NCI-H82 (cell line): Measurements from ENCODE around the gene GSTA4.
A peak's percentile ranks its signal among the peaks of the same experiment; 100 is the strongest.
"Not testable (repeated sequence)": the region's sequence is repeated elsewhere in the genome, so short reads cannot be mapped to it uniquely, and the experiment has no call there.

Experiments used
- DNase-seq: peaks from one replicate; lab custom pipeline; 2025; lab: John Stamatoyannopoulos, UW

The GSTA4 gene

DNA sequence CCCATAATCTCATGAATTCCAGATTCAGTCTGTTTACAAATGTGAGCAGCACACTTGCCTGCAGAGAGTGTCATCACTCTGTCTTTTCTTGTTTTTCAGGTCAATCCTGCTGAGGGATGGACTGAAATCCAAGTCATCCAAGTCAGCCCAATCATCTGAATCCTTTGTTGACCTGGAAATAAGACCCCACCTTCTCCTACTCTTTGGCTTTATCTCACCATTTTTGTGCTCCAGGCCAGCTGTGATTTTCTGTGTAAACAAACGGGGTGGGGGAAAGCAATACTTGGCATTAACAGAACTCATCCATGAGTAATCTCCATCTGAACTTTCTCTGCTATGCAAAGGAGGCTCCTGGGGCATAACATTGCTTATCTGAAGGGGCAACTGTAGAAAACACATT, 16.9 kb upstream of the GSTA4 start:
- no peak for DNase-seq

DNA sequence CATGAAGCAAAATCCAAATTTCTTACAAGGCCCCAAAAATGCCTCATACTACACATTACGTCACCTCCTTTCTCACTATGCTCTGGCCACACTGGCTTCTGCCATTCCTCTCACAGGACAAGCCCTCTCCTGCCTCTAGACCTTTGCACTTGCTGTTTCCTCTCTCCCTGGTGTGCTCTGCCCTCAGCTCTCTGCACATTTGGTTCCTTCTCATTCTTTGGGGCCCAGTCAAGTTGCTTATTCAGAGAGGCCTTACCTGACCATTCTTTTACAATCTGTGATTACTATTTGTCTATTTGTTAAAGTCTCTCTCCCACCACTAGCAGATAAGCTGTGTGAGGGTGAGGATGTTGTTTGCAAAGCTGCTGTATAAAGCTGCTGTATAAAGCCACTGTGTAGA, 15.4 kb upstream of the GSTA4 start:
- no peak for DNase-seq

DNA sequence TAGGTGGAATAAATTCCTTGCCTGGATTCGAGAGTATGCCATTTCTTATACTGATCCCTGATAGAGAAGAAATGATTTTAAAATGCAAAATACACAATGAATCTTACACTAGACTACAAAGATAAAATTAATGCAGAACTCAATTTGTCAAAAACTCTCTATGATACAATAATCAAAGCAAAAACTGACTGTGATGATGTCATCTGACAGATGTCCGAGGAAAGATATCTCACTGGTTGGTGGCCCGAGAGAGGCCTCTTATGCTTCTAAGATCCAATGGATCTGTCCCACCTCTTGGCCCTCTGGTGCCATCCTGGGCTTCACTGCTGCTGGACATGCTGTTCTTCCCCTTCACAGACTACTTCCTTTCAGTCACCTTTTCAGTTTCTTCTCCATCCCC, 14.4 kb upstream of the GSTA4 start:
- no peak for DNase-seq

DNA sequence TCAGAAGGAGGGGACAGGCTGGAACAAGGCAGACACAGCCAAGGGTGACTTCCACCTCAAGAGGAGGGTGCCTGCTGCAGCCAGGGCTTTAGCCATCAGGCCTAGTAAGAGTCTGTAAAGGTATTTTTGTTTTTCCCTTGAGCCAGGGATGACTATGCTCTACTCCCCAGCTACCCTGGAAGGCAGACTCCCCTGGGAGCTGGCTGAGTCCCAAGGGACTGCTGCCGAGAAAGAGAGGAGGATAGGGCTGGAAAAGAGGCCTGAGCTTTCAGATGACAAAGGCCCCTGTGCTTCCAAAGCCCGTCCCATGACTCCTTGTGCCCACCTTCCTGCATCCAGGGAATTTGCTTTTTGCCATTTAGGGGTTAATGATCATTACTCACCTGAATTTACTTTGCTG, 14.0 kb upstream of the GSTA4 start:
- DNase-seq, result peak; percentile 19

DNA sequence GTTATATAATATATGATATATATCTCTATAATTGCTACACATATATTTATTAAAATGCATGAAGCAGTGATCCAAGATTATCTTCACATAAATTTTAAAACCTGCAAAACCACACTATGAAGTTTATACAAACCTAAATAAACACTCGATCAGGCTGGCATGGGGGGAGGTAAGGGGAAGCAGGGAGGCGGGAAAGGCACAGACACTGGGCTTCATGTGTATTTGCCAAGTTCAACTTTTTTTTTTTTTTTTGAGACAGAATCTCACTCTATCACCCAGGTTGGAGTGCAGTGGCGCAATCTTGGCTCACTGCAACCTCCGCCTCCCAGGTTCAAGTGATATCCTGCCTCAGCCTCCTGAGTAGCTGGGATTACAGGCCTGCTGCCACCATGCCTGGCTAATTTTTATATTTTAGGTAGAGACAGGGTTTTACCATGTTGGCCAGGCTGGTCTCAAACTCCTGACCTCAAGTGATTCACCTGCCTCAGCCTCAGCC, 13.2 kb upstream of the GSTA4 start:
- DNase-seq, result not testable (repeated sequence)

DNA sequence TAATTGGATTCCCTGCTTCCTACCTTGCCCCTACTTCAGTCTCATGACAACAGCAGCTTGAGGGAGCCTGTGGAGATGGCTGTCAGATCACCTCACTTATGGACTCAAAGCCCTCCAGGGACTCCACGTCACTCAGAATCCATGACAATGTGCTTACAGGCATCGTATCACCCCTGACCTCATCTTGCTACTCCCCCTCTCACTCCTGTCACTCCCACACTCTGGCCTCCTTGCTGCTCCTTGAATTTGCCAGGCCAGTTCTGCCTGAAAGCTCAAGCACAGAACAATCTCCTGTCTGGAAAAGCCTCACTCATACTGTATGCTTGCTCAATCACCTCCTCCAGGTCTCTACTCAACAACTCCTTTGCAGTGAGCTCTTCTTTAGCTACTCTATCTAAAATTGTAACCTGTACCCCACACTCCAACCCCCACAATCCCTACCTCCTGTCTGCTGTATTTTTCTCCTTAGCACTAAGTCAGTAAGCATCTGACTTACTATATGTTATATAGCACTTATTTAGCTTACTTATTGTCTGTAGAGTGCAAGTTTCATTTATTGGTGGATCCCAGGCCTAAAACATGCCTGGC, 10.7 kb upstream of the GSTA4 start:
- no peak for DNase-seq

DNA sequence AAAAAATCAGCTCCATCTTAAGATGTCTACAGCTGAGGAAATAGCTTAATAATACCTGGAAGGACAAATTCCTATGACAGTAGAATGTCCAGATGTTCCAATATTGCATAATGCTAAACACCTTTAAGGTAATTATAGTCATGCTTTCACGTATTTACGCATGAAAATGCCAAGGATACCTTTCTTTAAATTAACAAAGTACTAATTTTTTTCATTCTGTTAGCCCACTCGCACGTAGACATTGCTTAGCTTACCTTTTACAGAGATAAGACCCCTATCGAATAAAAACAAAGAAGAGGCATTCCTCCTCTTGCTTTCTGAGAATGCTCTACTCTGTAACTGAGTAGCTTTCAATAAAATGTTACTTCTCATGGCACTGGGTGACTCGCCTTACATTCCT, 4.4 kb upstream of the GSTA4 start:
- DNase-seq, result no peak

DNA sequence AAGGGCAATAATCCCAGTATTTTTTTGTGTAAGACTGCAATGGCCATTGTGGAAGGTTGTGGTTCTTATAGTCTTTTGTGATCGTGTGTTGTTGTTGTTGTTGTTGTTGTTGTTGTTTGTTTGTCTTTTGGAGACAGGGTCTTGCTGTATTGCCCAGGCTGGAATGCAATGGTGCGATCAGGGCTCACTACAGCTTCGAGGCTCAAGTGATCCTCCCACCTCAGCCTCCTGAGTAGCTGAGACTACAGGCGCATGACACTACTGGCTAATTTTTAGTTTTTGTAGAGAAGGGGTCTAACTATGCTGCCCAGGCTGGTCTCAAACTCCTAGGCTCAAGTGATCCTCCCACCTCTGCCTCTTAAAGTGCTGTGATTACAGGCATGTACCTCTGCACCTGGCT, 3.5 kb upstream of the GSTA4 start:
- DNase-seq, result no peak

DNA sequence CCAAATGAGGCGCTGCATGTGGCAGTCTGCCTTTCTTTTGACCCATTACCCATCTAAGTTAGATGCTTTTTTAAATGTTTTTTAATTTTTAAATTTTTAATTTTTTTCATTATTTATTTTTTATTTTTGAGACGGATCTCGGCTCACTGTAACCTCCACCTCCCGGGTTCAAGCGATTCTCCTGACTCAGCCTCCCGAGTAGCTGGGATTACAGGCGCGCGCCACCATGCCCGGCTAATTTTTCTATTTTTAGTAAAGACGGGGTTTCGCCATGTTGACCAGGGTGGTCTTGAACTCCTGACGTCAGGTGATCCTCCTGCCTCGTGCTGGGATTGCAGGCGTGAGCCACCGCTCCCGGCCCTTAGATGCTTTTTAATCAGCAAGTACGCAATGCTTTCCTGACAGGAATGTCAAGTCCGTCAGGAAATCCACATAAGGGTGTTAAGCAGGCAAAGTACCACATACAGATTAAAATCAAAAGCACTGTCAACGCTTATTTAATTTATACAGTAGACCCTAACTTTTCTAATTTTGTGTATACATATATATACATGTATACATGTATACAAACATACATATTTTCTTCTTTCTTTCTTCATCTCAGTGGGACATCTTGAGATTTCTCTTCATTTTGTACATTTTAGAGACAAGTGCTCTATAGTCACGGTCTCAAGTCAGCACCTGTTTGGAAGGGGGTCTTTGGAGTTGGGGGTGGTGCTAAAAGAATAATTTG, 995 bp upstream of the GSTA4 start:
- peak; percentile 80 for DNase-seq

DNA sequence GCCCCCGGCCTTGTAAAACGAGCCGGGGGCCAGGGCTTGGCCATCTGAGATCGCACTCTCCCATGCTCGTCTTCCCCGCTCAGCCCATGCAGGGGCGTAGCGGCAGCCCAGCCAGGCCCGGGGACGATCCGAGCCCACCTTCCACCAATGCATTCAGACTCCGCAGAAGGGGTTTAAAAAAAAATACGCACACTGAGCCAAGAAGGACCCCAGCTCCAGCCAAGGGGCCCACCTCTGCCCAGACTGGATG, 320 bp downstream of the GSTA4 start:
- peak; percentile 88 for DNase-seq

DNA sequence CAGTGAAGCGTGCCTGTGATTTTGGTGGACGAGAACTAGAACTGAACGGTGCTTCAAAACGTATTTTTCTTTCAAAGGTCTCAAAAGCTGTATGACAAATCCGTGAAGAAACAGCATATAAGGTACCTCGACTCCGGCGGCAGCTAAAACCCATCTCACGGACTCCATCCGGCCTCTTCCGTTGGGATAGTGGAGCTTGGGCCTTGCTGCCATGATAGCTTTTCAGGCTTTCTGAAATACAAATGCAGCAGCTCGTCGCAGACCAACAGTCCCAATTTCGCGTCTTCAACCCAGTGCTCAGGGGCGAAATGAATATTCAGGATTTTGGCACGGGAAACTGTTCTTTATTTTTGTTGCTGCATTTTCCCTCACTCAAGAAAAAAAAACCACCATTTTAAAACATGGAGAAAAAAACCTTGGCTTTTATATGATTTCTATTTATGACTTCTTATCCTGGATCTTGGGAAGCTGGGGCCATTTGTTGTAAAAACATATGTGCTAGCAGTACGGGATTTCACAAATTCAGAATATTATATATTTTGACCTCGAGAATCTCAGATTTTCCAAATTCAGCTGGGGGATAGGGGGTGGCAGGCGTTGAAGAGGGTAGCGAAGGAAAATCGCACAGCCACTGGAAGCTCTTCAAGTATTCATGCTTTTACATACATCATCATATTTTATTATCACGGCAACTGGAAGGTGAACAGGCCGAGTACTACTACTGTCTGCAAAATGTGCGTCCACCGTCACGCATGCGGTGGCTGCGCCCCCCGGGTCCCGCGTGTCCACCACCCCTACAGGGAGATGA, 849 bp downstream of the GSTA4 start:
- peak; percentile 66 for DNase-seq

DNA sequence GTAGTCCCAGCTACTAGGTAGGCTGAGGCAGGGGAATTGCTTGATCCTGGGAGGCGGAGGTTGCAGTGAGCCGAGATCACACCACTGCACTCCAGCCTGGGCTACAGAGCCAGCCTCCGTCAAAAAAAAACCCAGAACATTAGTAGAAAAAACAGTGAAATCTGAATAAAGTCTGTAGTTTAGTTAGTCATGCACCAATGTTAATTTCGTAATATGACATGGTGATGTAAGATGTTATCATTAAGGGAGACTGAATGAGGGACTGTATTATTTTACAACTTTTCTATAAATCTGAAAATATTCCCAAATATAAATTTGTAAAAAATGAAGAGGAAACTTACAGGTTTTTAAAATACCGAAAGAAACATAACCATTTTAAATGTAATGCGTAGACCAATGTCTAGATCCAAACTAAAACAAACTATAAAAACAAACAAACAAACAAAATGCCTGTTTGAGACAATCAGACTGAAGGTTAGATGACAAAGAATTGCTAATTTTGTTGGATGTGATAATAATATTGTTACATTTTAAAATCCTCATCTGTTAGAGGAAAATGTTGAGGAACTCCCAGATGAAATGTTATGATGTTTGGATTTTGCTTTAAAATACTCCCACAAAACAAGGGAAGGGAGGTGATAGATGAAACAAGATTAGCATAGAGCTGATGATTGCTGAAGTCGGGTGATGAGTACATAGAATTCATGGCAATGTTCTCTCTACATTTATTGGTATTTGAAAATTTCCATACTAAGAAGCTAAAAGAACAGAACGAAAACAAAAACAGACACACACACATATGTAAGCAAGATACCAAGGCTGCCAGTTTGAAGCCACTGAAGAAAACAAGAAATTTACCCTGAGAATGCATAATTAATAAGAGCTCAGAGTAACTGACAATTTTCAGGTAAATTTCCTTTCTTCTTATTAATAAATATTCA, 1.8 kb downstream of the GSTA4 start:
- peak; percentile 24 for DNase-seq

DNA sequence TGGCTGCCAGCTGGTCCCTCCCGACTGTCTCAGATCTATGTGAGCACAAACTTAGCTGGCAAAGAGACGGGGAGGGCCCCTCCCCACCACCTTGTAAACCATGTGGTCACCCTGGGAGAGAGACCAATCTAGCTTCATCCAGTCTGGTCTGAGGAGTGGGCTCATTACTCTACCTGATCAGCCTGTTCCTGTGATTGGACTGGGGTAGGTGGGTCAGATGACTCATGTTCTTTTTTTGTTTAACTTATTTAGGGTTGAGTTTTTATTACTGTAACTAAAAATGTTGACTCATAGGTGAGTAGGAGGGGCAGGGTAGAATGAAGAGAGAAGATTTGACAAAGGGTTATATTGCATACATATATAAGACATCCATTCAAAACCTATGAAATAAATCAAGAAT, 4.7 kb downstream of the GSTA4 start:
- DNase-seq, result no peak

DNA sequence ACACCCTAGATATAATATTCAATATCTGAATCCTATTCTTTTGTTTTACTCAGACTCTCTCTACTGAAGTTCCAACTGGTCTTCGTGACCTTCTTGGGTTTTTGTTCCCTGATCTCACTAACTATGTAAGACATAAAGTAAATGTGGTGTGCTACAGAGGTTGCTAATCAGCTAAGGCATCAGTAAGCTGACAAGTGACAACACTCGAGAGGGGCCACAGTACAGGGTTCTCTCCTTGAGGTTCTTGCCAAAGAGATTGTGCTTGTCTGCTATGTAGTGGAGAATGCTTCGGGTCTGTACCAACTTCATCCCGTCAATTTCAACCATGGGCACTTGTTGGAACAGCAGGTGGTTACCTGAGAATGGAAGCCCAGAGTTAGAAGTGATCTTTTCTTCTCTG, 9.9 kb downstream of the GSTA4 start:
- DNase-seq, result no peak

DNA sequence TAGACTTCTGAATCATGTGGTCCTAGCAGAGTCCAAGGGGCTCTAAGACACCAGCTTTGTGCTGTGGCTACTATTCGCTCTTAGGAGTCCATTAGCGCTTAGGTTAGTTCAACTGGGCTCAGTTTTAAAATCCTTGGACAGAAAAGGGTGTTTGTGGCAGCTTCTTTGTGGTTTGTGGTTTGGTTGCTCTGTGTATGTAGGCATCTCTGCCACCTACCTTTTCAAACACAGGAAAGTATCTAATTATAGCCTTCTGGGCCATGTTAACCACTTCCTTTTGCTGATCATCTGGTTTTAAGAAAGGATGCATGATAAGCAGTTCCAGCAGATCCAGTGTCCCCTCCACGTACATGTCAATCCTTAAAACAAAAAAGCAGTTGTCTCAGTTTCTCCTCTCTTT, 10.8 kb downstream of the GSTA4 start:
- DNase-seq, result no peak

DNA sequence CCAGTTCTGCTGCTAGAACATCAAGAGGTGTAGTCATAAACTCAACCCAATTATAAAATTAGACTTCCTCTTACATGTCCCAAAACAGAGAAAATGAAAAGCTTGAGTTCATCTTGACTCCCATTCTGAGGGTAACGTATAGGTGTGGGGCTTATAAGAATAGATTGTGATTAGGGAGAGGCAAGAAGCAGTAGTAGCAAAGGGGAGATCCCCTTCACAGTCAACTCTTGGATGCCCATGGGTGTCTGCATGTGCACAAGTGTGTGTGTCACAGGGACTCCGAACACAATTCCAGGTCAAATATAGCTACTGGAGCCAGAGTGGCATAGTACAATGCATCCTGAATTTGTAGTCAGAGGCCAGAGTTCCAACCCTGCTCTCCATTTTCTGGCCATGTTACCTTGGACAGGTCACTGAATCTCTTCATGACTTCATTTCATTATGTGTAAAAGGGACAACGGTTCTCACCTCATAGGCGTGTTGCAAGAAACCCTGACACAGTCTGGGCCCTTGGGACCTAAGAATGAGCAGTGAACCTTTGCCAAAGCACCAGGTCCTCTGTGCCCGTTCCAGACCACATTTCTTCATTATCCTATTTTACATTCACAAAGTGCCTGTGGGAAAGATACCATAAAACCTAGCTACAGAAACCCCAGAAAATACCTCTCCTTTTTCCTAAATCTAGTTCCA, 11.8 kb downstream of the GSTA4 start:
- no peak for DNase-seq

DNA sequence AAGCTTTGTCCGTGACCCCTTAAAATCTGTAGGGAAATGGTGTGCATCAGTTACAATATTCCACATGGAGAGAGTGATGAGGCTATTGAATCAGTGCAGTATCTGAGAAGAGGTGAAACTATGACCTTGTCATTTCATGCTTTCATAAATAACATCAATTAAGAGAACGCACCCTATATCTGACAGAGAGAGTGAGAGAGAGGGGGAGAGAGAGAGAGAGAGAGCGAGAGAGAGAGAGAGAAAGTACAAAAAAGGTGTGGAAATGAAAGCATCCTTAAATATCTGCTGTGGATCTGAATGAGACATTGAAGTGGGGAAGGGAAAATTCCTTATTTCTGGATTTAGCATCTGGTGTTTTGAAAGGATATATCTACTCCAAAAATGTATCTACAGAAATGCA, 12.4 kb downstream of the GSTA4 start:
- no peak for DNase-seq

DNA sequence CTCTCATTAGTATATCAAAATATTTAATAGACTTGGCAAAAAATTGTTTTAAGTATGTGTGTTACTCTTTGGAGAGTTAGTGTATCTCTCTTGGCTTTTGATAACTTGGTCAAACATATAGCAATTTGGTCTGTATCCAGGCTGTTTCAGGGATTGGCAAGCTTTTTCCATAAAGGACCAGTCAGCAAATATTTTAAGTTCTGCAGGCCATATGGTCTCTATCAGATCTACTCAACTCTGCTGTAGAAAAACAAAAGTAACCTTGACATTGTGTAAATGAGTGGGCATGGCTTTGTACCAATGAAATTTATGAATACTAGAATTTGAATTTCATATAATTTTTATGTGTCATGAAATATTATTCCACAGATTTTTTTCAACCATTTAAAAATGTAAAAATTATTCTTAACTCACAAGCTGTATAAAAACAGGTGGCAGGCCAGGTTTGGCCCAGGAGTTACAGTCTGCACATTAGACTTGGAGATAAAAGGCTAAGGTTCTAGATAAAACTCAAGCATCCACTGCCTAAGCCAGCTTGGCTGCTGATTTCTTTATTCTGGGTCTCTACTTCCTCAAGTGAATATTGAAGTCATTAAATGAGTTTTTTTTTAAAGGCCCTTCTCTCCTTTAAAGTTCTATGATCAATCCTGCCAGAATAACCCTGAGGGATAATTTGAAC, 13.7 kb downstream of the GSTA4 start:
- no peak for DNase-seq

DNA sequence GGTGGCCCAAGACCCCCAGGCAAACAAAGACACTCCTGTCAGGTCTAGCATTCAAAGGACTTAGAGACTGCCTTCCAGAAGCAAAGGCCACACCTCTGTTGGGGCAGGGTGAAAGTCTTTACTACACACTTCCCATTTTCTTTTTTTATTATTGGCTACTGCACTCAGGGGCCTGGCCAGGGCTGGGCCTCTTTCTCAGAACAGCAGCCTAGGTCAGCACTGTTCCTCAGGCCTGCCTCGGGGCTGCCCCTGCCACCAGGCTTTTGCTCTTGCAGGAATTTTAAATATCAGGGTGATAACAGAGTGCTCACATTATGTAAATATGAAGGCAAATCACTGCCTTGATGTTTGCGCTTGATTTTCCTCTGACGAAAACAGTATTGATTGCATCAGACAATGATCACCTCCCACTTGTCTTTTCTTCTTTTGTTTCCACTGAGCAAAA, 18.5 kb downstream of the GSTA4 start:
- DNase-seq, result no peak

DNA sequence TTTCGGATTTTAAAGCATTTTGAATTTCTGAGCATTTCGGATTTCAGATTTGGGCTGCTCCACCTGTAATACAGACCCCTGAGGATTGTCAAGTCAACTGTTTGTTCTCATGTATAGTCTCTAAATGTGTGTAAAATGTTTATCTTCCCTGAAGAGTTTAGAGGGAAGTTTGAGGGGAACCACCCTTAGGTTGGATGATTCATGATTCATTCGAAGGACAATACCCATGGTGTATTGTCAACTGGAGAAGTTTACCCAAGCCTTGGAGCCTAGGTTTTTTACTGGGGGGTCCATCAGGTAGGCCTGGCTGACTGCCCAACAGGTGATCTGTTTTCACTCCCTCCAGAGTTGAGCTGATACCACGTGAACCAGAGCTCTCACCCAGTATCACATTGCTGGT, 18.9 kb downstream of the GSTA4 start:
- DNase-seq, result no peak

DNA sequence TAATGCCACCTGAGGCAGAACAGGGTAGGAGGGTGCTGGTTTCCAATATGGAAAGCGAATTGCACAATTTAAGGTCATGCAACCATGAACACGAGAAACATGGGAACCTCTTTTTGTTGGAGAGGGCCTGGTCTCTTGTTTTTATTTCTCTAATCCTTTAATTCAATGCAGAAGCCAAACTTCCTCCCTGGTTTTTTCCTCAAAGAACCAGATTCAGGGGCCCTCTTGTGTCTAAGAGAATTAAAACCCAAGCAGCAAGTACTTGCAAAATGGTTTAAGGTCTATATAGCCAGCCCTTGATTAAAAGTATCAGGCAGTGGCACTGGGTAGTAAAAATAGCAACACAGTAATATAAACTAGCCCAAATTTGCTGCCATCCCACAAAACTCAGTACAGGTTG, 19.5 kb downstream of the GSTA4 start:
- DNase-seq, result no peak
